CD4-positive, alpha-beta T cell (primary cell): ENCODE data around the gene SLC35C1. TPM values are rescaled to one million over a fixed set of nuclear protein-coding genes. Genes with fewer than 3 reads are reported as not detected.

ENCODE experiments used
- ATAC-seq: fragments of 200-7000 bp; cut with Tn5 transposase; one replicate; pipeline ENCODE4 v1.10.0; 2022; ENCODE audit warnings: mild to moderate bottlenecking; ENCODE audit not compliant: poor library complexity
- CTCF ChIA-PET: fragments of 350-600 bp; sonication (Branson Sonifier 250); formaldehyde crosslinking; loops from one replicate; lab custom pipeline; 2021; ENCODE audit warnings: antibody characterized with exemption, inconsistent platforms; lab: Charles Lee
- POLR2A ChIA-PET: fragments of 350-600 bp; sonication (Branson Sonifier 250); formaldehyde crosslinking; loops from one replicate; lab custom pipeline; 2021; ENCODE audit warnings: antibody characterized with exemption, inconsistent platforms; lab: Charles Lee
- DNase-seq, 14 experiments: peaks; one replicate each; pipeline ENCODE4 v3.0.0-alpha.2; 2013 to 2020; ENCODE audit warnings: mixed read lengths in 2 of 14
- H3K27ac ChIP-seq, 2 donors: one replicate each; pipeline versions ENCODE4 v1.5.1 to v1.7.0; 2013; ENCODE audit warnings: low read length in 2 of 2, low read depth in 1 of 2, mild to moderate bottlenecking in 1 of 2
- H3K27me3 ChIP-seq, 2 experiments: 1 replicate in 1 of 2; 2 replicates in 1 of 2; pipeline versions ENCODE4 v1.6.1 to v1.7.0; 2013; ENCODE audit warnings: low read length in 2 of 2, control low read depth in 1 of 2, mild to moderate bottlenecking in 1 of 2, moderate library complexity in 1 of 2; ENCODE audit not compliant: insufficient read depth in 2 of 2, control insufficient read depth in 1 of 2
- H3K36me3 ChIP-seq: one replicate; pipeline ENCODE4 v1.6.1; 2013; ENCODE audit warnings: low read length, control low read depth; ENCODE audit not compliant: insufficient read depth
- H3K4me1 ChIP-seq: one replicate; pipeline ENCODE4 v1.6.1; 2013; ENCODE audit warnings: low read length, control low read depth; ENCODE audit not compliant: insufficient read depth
- H3K4me3 ChIP-seq: one replicate; pipeline ENCODE4 v1.5.1; 2013; ENCODE audit warnings: mild to moderate bottlenecking, low read length, moderate library complexity
- H3K9me3 ChIP-seq, 2 experiments: 1 replicate in 1 of 2; 2 replicates in 1 of 2; pipeline versions ENCODE4 v1.6.1 to v1.7.0; 2013; ENCODE audit warnings: low read length in 2 of 2, mild to moderate bottlenecking in 2 of 2, control low read depth in 1 of 2, moderate library complexity in 1 of 2; ENCODE audit not compliant: control insufficient read depth in 1 of 2, insufficient read depth in 1 of 2
- H3K27ac Mint-ChIP-seq: one replicate; pipeline ENCODE4 v1.8.0; 2020; ENCODE audit warnings: mixed read lengths
- H3K27me3 Mint-ChIP-seq: one replicate; pipeline ENCODE4 v1.8.0; 2021; ENCODE audit warnings: mixed read lengths
- H3K36me3 Mint-ChIP-seq: one replicate; pipeline ENCODE4 v1.8.0; 2021; ENCODE audit warnings: low read depth, mixed read lengths
- H3K4me1 Mint-ChIP-seq: one replicate; pipeline ENCODE4 v1.8.0; 2021; ENCODE audit warnings: low read depth, mixed read lengths
- H3K4me3 Mint-ChIP-seq: one replicate; pipeline ENCODE4 v1.8.0; 2020; ENCODE audit warnings: mild to moderate bottlenecking, mixed read lengths
- H3K9me3 Mint-ChIP-seq: one replicate; pipeline ENCODE4 v1.8.0; 2020; ENCODE audit warnings: mixed read lengths
- intact Hi-C, 2 experiments: fragments of 100-400 bp; cut with DNase I in 1 of 2; cut with micrococcal nuclease in 1 of 2; formaldehyde crosslinking; loops; one replicate each; pipeline versions ENCODE4 v1.15.1 to v1.9.0; 2023 to 2025; cut with DNase I, micrococcal nuclease
- total RNA-seq, 174 experiments: library from RNA in 2 of 174; stranded (reverse) in 2 of 174; gene quantifications; one replicate each; pipeline ENCODE4 v1.2.3 and lab custom pipeline; 2021 to 2026
- TF ChIP-seq, protein P1 (sequence below): fragments of 200-600 bp; IDR thresholded peaks from one replicate; pipeline ENCODE4 v1.8.0; 2022; ENCODE audit warnings: antibody characterized with exemption, mild to moderate bottlenecking

Gene SLC35C1
- total RNA-seq, 2 experiments from 2014 or later, result 4.4 to 4.9 TPM

DNA sequence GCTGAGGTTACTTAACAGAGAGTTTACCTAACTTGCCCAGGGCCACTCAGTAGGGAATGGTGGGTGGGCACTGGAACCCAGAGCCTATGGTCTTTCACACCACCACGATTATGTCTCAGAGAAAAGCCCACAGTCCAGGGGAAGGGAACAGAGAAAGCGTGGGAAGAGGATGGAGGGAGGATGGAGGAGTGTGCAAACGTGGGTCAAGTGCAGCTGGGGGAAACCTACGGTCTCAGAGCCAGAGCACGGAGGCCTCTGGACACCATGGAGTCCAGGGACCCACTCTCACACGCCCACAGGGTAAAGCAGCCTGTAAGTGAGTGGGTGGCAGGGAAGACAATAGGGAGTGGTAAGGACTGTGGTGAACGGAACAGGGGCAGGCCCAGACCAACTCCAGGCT lies 47.3 kb upstream of the SLC35C1 start:
- H3K27ac Mint-ChIP-seq, result no peak overlapping the region
- Histone ChIP-seq H3K36me3 (no peaks in the 10 kb centered on the region), H3K4me3 (no peak overlapping the region), H3K27ac (no peak overlapping the region), H3K9me3 (no peaks in the 10 kb centered on the region), H3K27me3 (peaks cover 0 to 8% of the 10 kb centered on the region in 2 experiments), H3K4me1 (no peaks in the 10 kb centered on the region)
- H3K36me3 Mint-ChIP-seq, result no peaks in the 10 kb centered on the region
- H3K27me3 Mint-ChIP-seq, result peaks cover 25% of the 10 kb centered on the region
- no peak overlapping the region for H3K4me3 Mint-ChIP-seq
- DNase-seq (no peak), ATAC-seq (no peak)
- no peaks in the 10 kb centered on the region for H3K4me1 Mint-ChIP-seq
- CTCF ChIA-PET, result no interaction called here
- TF ChIP-seq, protein P1, sequence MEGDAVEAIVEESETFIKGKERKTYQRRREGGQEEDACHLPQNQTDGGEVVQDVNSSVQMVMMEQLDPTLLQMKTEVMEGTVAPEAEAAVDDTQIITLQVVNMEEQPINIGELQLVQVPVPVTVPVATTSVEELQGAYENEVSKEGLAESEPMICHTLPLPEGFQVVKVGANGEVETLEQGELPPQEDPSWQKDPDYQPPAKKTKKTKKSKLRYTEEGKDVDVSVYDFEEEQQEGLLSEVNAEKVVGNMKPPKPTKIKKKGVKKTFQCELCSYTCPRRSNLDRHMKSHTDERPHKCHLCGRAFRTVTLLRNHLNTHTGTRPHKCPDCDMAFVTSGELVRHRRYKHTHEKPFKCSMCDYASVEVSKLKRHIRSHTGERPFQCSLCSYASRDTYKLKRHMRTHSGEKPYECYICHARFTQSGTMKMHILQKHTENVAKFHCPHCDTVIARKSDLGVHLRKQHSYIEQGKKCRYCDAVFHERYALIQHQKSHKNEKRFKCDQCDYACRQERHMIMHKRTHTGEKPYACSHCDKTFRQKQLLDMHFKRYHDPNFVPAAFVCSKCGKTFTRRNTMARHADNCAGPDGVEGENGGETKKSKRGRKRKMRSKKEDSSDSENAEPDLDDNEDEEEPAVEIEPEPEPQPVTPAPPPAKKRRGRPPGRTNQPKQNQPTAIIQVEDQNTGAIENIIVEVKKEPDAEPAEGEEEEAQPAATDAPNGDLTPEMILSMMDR, result no peak
- intact Hi-C loops, result no loop called here
- POLR2A ChIA-PET, result no interaction called here
- H3K9me3 Mint-ChIP-seq, result no peaks in the 10 kb centered on the region

DNA sequence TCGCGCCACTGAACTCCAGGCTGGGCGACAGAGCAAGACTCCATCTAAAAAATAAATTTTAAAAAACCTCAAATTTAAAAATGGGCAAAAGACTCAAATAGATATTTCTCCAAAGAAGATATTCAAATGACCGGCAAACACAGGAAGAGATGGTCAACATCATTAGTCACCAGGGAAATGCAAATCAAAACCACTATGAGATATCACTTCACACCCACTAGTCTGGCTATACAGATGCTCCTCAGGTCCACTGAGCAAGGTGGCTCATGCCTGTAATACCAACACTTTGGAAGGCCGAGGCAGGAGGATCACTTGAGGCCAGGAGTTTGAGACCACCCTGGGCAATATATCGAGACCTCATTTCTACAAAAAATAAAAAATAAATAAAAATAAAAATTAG lies 43.3 kb upstream of the SLC35C1 start:
- Mint-ChIP-seq H3K4me3 (no peak overlapping the region), H3K27ac (no peak overlapping the region), H3K36me3 (no peaks in the 10 kb centered on the region), H3K9me3 (no peaks in the 10 kb centered on the region), H3K27me3 (peaks cover 14% of the 10 kb centered on the region), H3K4me1 (no peaks in the 10 kb centered on the region)
- Histone ChIP-seq H3K27me3 (peaks cover 0 to 3% of the 10 kb centered on the region in 2 experiments), H3K27ac (no peak overlapping the region), H3K9me3 (no peaks in the 10 kb centered on the region), H3K4me3 (no peak overlapping the region), H3K4me1 (no peaks in the 10 kb centered on the region), H3K36me3 (no peaks in the 10 kb centered on the region)
- ATAC-seq (no peak), DNase-seq (no peak)
- POLR2A ChIA-PET, result no interaction called here
- CTCF ChIA-PET, result interaction anchor here (1.7 kb wide), 1 partner anchor 10 kb away, joined by 4 read pairs; no protein-coding TSS in a partner anchor
- TF ChIP-seq, protein P1, result no peak
- intact Hi-C loops, result no loop called here

DNA sequence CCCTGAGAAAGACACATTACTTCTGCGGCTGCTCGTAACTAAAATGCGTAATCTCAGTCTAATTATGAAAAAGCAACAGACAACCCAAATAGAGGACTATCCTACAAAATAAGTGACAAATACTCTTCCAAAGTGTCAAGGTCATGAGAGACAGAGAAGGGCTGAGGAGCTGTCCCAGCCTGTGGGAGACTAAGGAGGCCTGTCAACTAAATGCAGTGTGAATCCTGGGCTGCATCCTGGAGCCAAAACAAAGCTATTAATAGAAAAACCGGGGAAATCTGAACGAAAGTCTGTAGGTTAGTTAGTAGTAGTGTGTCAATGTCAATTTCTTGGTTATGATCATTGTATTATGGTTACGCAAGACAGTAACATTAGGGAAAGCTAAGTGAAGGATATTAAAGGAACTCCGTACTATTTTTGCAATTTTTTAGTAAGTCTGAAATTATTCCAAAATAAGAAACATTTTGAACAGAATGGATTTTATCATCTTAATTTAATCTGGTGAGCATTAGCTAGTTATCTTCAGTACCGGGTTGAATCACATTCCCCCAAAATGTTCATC lies 39.8 kb upstream of the SLC35C1 start:
- ChIA-PET CTCF (no interaction called here), POLR2A (no interaction called here)
- Histone ChIP-seq H3K27ac (no peak overlapping the region), H3K36me3 (no peaks in the 10 kb centered on the region), H3K4me1 (no peaks in the 10 kb centered on the region), H3K4me3 (no peak overlapping the region), H3K9me3 (no peaks in the 10 kb centered on the region), H3K27me3 (peaks cover 0 to 4% of the 10 kb centered on the region in 2 experiments)
- Mint-ChIP-seq H3K4me3 (no peak overlapping the region), H3K27me3 (peaks cover 7% of the 10 kb centered on the region), H3K9me3 (no peaks in the 10 kb centered on the region), H3K4me1 (no peaks in the 10 kb centered on the region), H3K27ac (no peak overlapping the region), H3K36me3 (no peaks in the 10 kb centered on the region)
- TF ChIP-seq, protein P1, result no peak
- intact Hi-C loops, result loop anchor here in 1 of 2 experiments (5.0 kb wide), 1 partner anchor 1228 kb away; no protein-coding TSS in a partner anchor
- DNase-seq (no peak), ATAC-seq (no peak)
